GM12878 (cell line): ENCODE data around the gene PID1. TPM values are rescaled to one million over a fixed set of nuclear protein-coding genes. Genes with fewer than 3 reads are reported as not detected.

ENCODE experiments used
- ATAC-seq: fragments of 200-7000 bp; cut with Tn5 transposase; 3 replicates; pipeline ENCODE4 v1.9.1; 2020; ENCODE audit warnings: mild to moderate bottlenecking, moderate library complexity
- BruUV-seq: library from RNA; stranded (reverse); fragments of 400-500 nt; replicated peaks from 2 replicates; lab custom pipeline; 2021; lab: Mats Ljungman, UMichigan
- CTCF ChIA-PET: fragments of 300-600 bp; sonication (Branson Sonifier 250); formaldehyde crosslinking; extraction: SDS; loops from one replicate; lab custom pipeline; 2021; ENCODE audit warnings: inconsistent platforms; lab: Yijun Ruan, JAX
- POLR2A ChIA-PET: fragments of 350-600 bp; formaldehyde crosslinking; extraction: SDS; loops from one replicate; lab custom pipeline; 2021; ENCODE audit warnings: inconsistent platforms; lab: Charles Lee
- RAD21 ChIA-PET: fragments of 300-600 bp; sonication (Branson Sonifier 250); formaldehyde crosslinking; loops from one replicate; lab custom pipeline; 2023; ENCODE audit warnings: antibody characterized with exemption; ENCODE audit not compliant: unreplicated experiment; lab: Charles Lee
- SMC1A ChIA-PET: fragments of 300-600 bp; sonication (Branson Sonifier 250); formaldehyde crosslinking; loops from one replicate; lab custom pipeline; 2023; ENCODE audit not compliant: unreplicated experiment, uncharacterized antibody; lab: Charles Lee
- DNase-seq: peaks from one replicate; pipeline ENCODE4 v3.0.0-alpha.2; 2011; ENCODE audit warnings: low read depth, low spot score
- FAIRE-seq: peaks from 3 replicates; lab custom pipeline; 2011; peaks lifted over from hg19 to GRCh38; lab: Jason Lieb, UNC
- H2AFZ ChIP-seq: 2 replicates; pipeline ENCODE4 v1.6.0; 2011; ENCODE audit warnings: low read depth, low read length, control low read depth; ENCODE audit not compliant: control insufficient read depth
- H3K27ac ChIP-seq: 2 replicates; pipeline ENCODE4 v1.5.1; 2011; ENCODE audit warnings: control low read depth; ENCODE audit not compliant: control insufficient read depth, insufficient read depth
- H3K27me3 ChIP-seq, 2 experiments: replicated peaks in 1 of 2; 2 replicates each; pipeline versions ENCODE4 v1.6.0 to v1.6.1; 2011; ENCODE audit warnings: low read length in 1 of 2; ENCODE audit not compliant: control insufficient read depth in 2 of 2, insufficient read depth in 2 of 2
- H3K36me3 ChIP-seq, 2 experiments: 2 replicates each; pipeline ENCODE4 v1.5.1; 2011; ENCODE audit warnings: low read length in 1 of 2; ENCODE audit not compliant: control insufficient read depth in 2 of 2, insufficient read depth in 2 of 2
- H3K4me1 ChIP-seq: 2 replicates; pipeline ENCODE4 v1.6.1; 2011; ENCODE audit warnings: mild to moderate bottlenecking, low read length, moderate library complexity, mixed read lengths; ENCODE audit not compliant: control insufficient read depth, insufficient read depth
- H3K4me2 ChIP-seq: 2 replicates; pipeline ENCODE4 v1.6.0; 2011; ENCODE audit warnings: control low read depth; ENCODE audit not compliant: control insufficient read depth, insufficient read depth
- H3K4me3 ChIP-seq: fragments of 200-600 bp; sonication (generic); 2 replicates; pipeline ENCODE4 v1.5.1; 2016
- H3K79me2 ChIP-seq: 2 replicates; pipeline ENCODE4 v1.6.0; 2011; ENCODE audit warnings: low read length; ENCODE audit not compliant: control insufficient read depth, insufficient read depth
- H3K9ac ChIP-seq: 2 replicates; pipeline ENCODE4 v1.8.0; 2011; ENCODE audit warnings: low read length, control low read depth, mixed read lengths; ENCODE audit not compliant: control insufficient read depth, insufficient read depth
- H3K9me3 ChIP-seq: replicated peaks from 3 replicates; pipeline ENCODE4 v1.5.1; 2011; ENCODE audit warnings: mild to moderate bottlenecking, low read length; ENCODE audit not compliant: control insufficient read depth, insufficient read depth
- H4K20me1 ChIP-seq: 2 replicates; pipeline ENCODE4 v1.6.0; 2011; ENCODE audit not compliant: control insufficient read depth, insufficient read depth
- BRCA1 ChIP-seq: IDR thresholded peaks from 2 replicates; pipeline ENCODE4 v1.6.1; 2011; ENCODE audit warnings: low read depth, low read length, improper control_type of control experiment
- E4F1 ChIP-seq: fragments of 450-650 bp; IDR thresholded peaks from 2 replicates; pipeline ENCODE4 v1.6.1; 2018; ENCODE audit warnings: borderline replicate concordance, mild to moderate bottlenecking; ENCODE audit not compliant: partially characterized antibody
- MTA3 ChIP-seq: IDR thresholded peaks from 2 replicates; pipeline ENCODE4 v1.6.1; 2012; ENCODE audit warnings: low read length, inconsistent platforms, borderline replicate concordance
- MYC ChIP-seq: IDR thresholded peaks from 2 replicates; pipeline ENCODE4 v1.6.1; 2011; ENCODE audit warnings: mild to moderate bottlenecking, low read length, moderate library complexity, inconsistent platforms; ENCODE audit not compliant: insufficient read depth, insufficient replicate concordance, insufficient read length, severe bottlenecking
- PAX8 ChIP-seq: fragments of 450-650 bp; IDR thresholded peaks from 2 replicates; pipeline ENCODE4 v1.6.1; 2017; ENCODE audit warnings: mild to moderate bottlenecking, moderate library complexity
- SUPT20H ChIP-seq: IDR thresholded peaks from 2 replicates; pipeline ENCODE4 v1.6.1; 2011; ENCODE audit warnings: low read depth, mild to moderate bottlenecking, low read length, moderate library complexity, borderline replicate concordance; ENCODE audit not compliant: control insufficient read depth
- TCF7 ChIP-seq: IDR thresholded peaks from 2 replicates; pipeline ENCODE4 v1.6.1; 2014; ENCODE audit warnings: antibody characterized with exemption, borderline replicate concordance
- WGBS: methylation state at CpG from one replicate; pipeline ENCODE4 v1.1.6; 2016; ENCODE audit warnings: low lambda C conversion rate; ENCODE audit not compliant: insufficient replicate concordance, insufficient coverage; ENCODE audit errors: missing lambda C conversion rate; 5-methylcytosine and 5-hydroxymethylcytosine counted together
- in situ Hi-C: fragments of 300-500 bp; cut with MboI; formaldehyde crosslinking; loops from 9 replicates; pipeline ENCODE4 v1.14.3; 2018; ENCODE audit warnings: mixed read lengths
- intact Hi-C: fragments of 100-400 bp; cut with micrococcal nuclease; formaldehyde crosslinking; loops from one replicate; pipeline ENCODE4 v1.14.2; 2022; ENCODE audit not compliant: unreplicated experiment
- polyA plus RNA-seq, 11 experiments: library from polyadenylated mRNA; depleted of rRNA in 4 of 11; unstranded in 6 of 11; stranded (reverse) in 5 of 11; fragments of >200 nt; fragmentation: Nextera tagmentation in 4 of 11; fragmentation: Illumina TruSeq in 1 of 11; extraction: Ambion mirVana in 4 of 11; extraction: Trizol in 1 of 11; gene quantifications; 1 replicate in 1 of 11; 2 replicates in 10 of 11; pipeline versions ENCODE4 v1.2.1 to v1.2.3, GENCODE V29; 2011 to 2016; ENCODE audit warnings: inconsistent platforms in 2 of 11, missing spikeins in 2 of 11, low read depth in 1 of 11
- total RNA-seq, 4 experiments: library from RNA; depleted of rRNA in 3 of 4; stranded (reverse); fragments of >200 nt in 3 of 4; fragmentation: Illumina TruSeq in 1 of 4; extraction: Trizol in 1 of 4; gene quantifications; 2 replicates each; pipeline versions ENCODE4 v1.2.1 to v1.2.3, GENCODE V29; 2013 to 2021
- TF ChIP-seq, protein P1 (sequence below): IDR thresholded peaks from 2 replicates; pipeline ENCODE4 v1.6.1; 2012; ENCODE audit warnings: mild to moderate bottlenecking, low read depth, low read length

The PID1 gene
- total and polyA plus RNA-seq, 10 of the 15 experiments (the other 5 are each of a cell fraction or from before 2014, with no cell fraction given): not detected

GRCh38 chr2:229025653-229026052 lies 245.4 kb downstream of the PID1 start:
- Histone ChIP-seq H3K36me3 (no peaks in the 10 kb centered on the region), H3K27ac (no peak overlapping the region), H3K9ac (no peak overlapping the region), H3K4me2 (no peak overlapping the region), H3K9me3 (no peaks in the 10 kb centered on the region), H3K4me3 (no peak overlapping the region), H3K4me1 (no peaks in the 10 kb centered on the region), H3K27me3 (no peaks in the 10 kb centered on the region), H4K20me1 (no peaks in the 10 kb centered on the region), H3K79me2 (no peaks in the 10 kb centered on the region), H2AFZ (no peak overlapping the region)
- 46% methylated on average over 20 of the region's 20 CpGs for WGBS
- FAIRE-seq (no peak), DNase-seq (no peak), ATAC-seq (no peak)
- RAD21 ChIA-PET: no interaction called here
- in situ Hi-C loops: no loop called here
- TF ChIP-seq SUPT20H (no peak), MTA3 (no peak), E4F1 (no peak), TCF7 (no peak), MYC (no peak), PAX8 (no peak), BRCA1 (no peak)
- TF ChIP-seq, protein P1, sequence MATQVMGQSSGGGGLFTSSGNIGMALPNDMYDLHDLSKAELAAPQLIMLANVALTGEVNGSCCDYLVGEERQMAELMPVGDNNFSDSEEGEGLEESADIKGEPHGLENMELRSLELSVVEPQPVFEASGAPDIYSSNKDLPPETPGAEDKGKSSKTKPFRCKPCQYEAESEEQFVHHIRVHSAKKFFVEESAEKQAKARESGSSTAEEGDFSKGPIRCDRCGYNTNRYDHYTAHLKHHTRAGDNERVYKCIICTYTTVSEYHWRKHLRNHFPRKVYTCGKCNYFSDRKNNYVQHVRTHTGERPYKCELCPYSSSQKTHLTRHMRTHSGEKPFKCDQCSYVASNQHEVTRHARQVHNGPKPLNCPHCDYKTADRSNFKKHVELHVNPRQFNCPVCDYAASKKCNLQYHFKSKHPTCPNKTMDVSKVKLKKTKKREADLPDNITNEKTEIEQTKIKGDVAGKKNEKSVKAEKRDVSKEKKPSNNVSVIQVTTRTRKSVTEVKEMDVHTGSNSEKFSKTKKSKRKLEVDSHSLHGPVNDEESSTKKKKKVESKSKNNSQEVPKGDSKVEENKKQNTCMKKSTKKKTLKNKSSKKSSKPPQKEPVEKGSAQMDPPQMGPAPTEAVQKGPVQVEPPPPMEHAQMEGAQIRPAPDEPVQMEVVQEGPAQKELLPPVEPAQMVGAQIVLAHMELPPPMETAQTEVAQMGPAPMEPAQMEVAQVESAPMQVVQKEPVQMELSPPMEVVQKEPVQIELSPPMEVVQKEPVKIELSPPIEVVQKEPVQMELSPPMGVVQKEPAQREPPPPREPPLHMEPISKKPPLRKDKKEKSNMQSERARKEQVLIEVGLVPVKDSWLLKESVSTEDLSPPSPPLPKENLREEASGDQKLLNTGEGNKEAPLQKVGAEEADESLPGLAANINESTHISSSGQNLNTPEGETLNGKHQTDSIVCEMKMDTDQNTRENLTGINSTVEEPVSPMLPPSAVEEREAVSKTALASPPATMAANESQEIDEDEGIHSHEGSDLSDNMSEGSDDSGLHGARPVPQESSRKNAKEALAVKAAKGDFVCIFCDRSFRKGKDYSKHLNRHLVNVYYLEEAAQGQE: no peak
- SMC1A ChIA-PET: interaction anchor here (0.9 kb wide), 1 partner anchor 13 kb away, joined by 3 read pairs; no protein-coding TSS in a partner anchor
- POLR2A ChIA-PET: no interaction called here
- no TSS peak for BruUV-seq
- CTCF ChIA-PET: no interaction called here
- intact Hi-C loops: no loop called here
